ENCODE data around the gene SLC6A15. TPM values are rescaled to one million over a fixed set of nuclear protein-coding genes. Genes with fewer than 3 reads are reported as not detected.

The SLC6A15 gene
- 40.5 and 86.1 TPM in 2 replicates for total RNA-seq

GRCh38 chr12:84912198-84913128 is at the start of gene SLC6A15:
Gene SLC6A15, minus strand, starts transcription at chr12:84912799. Its CDS starts 20,679 bp downstream, at chr12:84892120.

Other genes starting within 250 kb of the SLC6A15 start
- not detected in 2 replicates for gene TSPAN19, start 123.5 kb upstream of the SLC6A15 start, total RNA-seq
- under 0.01 and 1.4 TPM in 2 replicates for gene LRRIQ1, start 123.6 kb upstream of the SLC6A15 start, total RNA-seq